Stomach (tissue), 9 donors: ENCODE results near the gene OR2T11. TPM values are rescaled to one million over a fixed set of nuclear protein-coding genes. Genes with fewer than 3 reads are reported as not detected.
A peak's percentile ranks its signal among the peaks of the same experiment; 100 is the strongest.

Experiments used
- DNase-seq, 2 donors: peaks; one replicate each; pipeline versions ENCODE4 v3.0.0 to v3.0.0-alpha.2; 2013 to 2019
- H3K27ac ChIP-seq, 5 donors: fragments of 200-600 bp in 4 of 5; sonication (generic) in 4 of 5; one replicate each; pipeline ENCODE4 v1.5.1; 2013 to 2019; ENCODE audit warnings: mild to moderate bottlenecking in 1 of 5, moderate library complexity in 1 of 5
- H3K27me3 ChIP-seq, 3 donors: fragments of 200-600 bp; sonication (generic); one replicate each; pipeline ENCODE4 v1.5.1; 2017 to 2019; ENCODE audit warnings: mixed run types in 1 of 3
- H3K36me3 ChIP-seq, 4 donors: fragments of 200-600 bp; sonication (generic); 1 replicate in 3 of 4; 2 replicates in 1 of 4; pipeline ENCODE4 v1.5.1; 2016 to 2019
- H3K4me1 ChIP-seq, 4 donors: fragments of 200-600 bp; sonication (generic); one replicate each; pipeline ENCODE4 v1.5.1; 2016 to 2019
- H3K4me3 ChIP-seq, 4 donors: fragments of 200-600 bp; sonication (generic) in 3 of 4; one replicate each; pipeline ENCODE4 v1.5.1; 2016 to 2019; ENCODE audit warnings: mild to moderate bottlenecking in 1 of 4
- H3K9me3 ChIP-seq, 4 donors: fragments of 200-600 bp; sonication (generic); one replicate each; pipeline ENCODE4 v1.5.1; 2016 to 2019
- CTCF ChIP-seq, 7 experiments: fragments of 450-650 bp in 4 of 7; fragments of 200-600 bp in 3 of 7; sonication (generic) in 3 of 7; IDR thresholded peaks; one replicate each; pipeline ENCODE4 v1.5.1; 2016 to 2019; ENCODE audit warnings: antibody characterized with exemption in 7 of 7, control low read depth in 2 of 7, mild to moderate bottlenecking in 1 of 7
- EP300 ChIP-seq: sonication (generic); formaldehyde crosslinking; IDR thresholded peaks from one replicate; pipeline ENCODE4 v1.6.1; 2017; ENCODE audit warnings: antibody characterized with exemption
- POLR2A ChIP-seq, 4 donors: fragments of 450-650 bp; IDR thresholded peaks; one replicate each; pipeline ENCODE4 v1.6.1; 2016; ENCODE audit warnings: antibody characterized with exemption in 4 of 4, control low read depth in 2 of 4, mild to moderate bottlenecking in 1 of 4, moderate library complexity in 1 of 4
- POLR2AphosphoS5 ChIP-seq, 3 donors: sonication (generic); formaldehyde crosslinking; IDR thresholded peaks; one replicate each; pipeline ENCODE4 v1.6.1; 2016; ENCODE audit warnings: antibody characterized with exemption in 3 of 3
- WGBS, 5 donors: extraction: QIAGEN DNeasy Blood & Tissue Kit in 3 of 5; methylation state at CpG; one replicate each; pipeline versions ENCODE4 v1.1.5 to v1.1.7; 2013 to 2018; 5-methylcytosine and 5-hydroxymethylcytosine counted together
- intact Hi-C: fragments of 100-400 bp; cut with DNase I; formaldehyde crosslinking; loops from one replicate; pipeline ENCODE4 v1.15.1; 2023; ENCODE audit warnings: low total_unique reads
- polyA plus RNA-seq, 3 donors: library from polyadenylated mRNA; stranded (reverse); fragments of 200-250 nt; gene quantifications; one replicate each; pipeline ENCODE4 v1.2.3, GENCODE V29; 2013
- total RNA-seq, 5 donors: library from RNA; depleted of rRNA; stranded (reverse); fragments of >200 nt; gene quantifications; one replicate each; pipeline versions ENCODE4 v1.1.0 to v1.2.3, GENCODE V29; 2014 to 2016
- donor health status: healthy with polysubstance abuse.
- donor health status: Bipolar disorder and iron deficiency.
- donor health status: healthy.

The OR2T11 gene
- total and polyA plus RNA-seq, 8 donors = not detected

- no peaks in the 10 kb centered on the region for H3K36me3 ChIP-seq
- TF ChIP-seq POLR2AphosphoS5 (IDR thresholded peaks at IDR 0.05) = no peak
- no peak for TF ChIP-seq POLR2A (IDR thresholded peaks at IDR 0.05)
- TF ChIP-seq EP300 = no peak
- TF ChIP-seq CTCF (IDR thresholded peaks at IDR 0.05) = no peak
- H3K27ac ChIP-seq = no peak overlapping the region
- 75 to 81% (median 79%) methylated on average over 9 of the region's 9 CpGs for WGBS, 5 donors
- DNase-seq = no peak
- H3K27me3 ChIP-seq = no peaks in the 10 kb centered on the region
- no peaks in the 10 kb centered on the region for H3K4me1 ChIP-seq
- H3K9me3 ChIP-seq = no peaks in the 10 kb centered on the region
- intact Hi-C loops = no loop called here
- H3K4me3 ChIP-seq = no peak overlapping the region
These were observed 6.7 kb downstream of the OR2T11 start for GRCh38 chr1:248627971-248628844.

- no peak for TF ChIP-seq EP300
- TF ChIP-seq CTCF (IDR thresholded peaks at IDR 0.05) = no peak
- H3K27me3 ChIP-seq = no peaks in the 10 kb centered on the region
- no peak overlapping the region for H3K4me3 ChIP-seq
- no peaks in the 10 kb centered on the region for H3K36me3 ChIP-seq
- intact Hi-C loops = no loop called here
- H3K4me1 ChIP-seq = no peaks in the 10 kb centered on the region
- DNase-seq = no peak
- WGBS, 5 donors = 72 to 86% (median 78%) methylated on average over 5 of the region's 5 CpGs
- H3K9me3 ChIP-seq = no peaks in the 10 kb centered on the region
- H3K27ac ChIP-seq = no peak overlapping the region
These were observed 8.9 kb downstream of the OR2T11 start for GRCh38 chr1:248625971-248626370.

DNA sequence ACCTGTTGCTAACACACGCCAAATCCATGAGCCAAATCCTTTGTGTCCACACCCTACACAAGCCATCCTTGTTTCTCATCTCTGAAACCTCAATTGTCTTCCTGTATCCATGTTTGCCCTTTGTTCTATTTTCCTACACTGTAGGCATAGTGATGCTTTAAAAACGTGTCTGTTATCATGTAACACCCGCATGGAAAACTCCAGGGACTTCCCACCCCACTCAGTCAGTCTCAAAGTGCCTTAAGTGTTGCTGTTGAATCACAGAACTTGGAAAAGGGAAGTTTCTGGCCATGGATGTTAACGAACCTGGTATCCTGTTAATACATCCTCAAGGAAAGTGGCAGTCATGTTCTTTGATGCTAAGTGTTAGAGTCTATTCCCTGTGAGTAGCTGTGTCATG, 9.7 kb downstream of the OR2T11 start:
- H3K4me1 ChIP-seq = no peaks in the 10 kb centered on the region
- H3K36me3 ChIP-seq = no peaks in the 10 kb centered on the region
- TF ChIP-seq EP300 = no peak
- TF ChIP-seq POLR2AphosphoS5 (IDR thresholded peaks at IDR 0.05) = no peak
- no peak for TF ChIP-seq POLR2A (IDR thresholded peaks at IDR 0.05)
- TF ChIP-seq CTCF (IDR thresholded peaks at IDR 0.05) = no peak
- H3K4me3 ChIP-seq = no peak overlapping the region
- H3K9me3 ChIP-seq = no peaks in the 10 kb centered on the region
- WGBS, 5 donors = 57 to 73% (median 68%) methylated on average over 4 of the region's 4 CpGs
- no peak overlapping the region for H3K27ac ChIP-seq
- H3K27me3 ChIP-seq = no peaks in the 10 kb centered on the region
- no peak for DNase-seq
- intact Hi-C loops = no loop called here

- no peak for TF ChIP-seq POLR2A (IDR thresholded peaks at IDR 0.05)
- peak in 5 of 7 experiments; percentile 24 to 60 (median 57) for TF ChIP-seq CTCF (IDR thresholded peaks at IDR 0.05)
- TF ChIP-seq EP300 = no peak
- H3K36me3 ChIP-seq = no peaks in the 10 kb centered on the region
- 51 to 60% (median 52%) methylated on average over 4 of the region's 4 CpGs for WGBS, 5 donors
These were observed 12.3 kb downstream of the OR2T11 start for GRCh38 chr1:248622570-248623001.

More at GRCh38 chr1:248622570-248623001, 12.3 kb downstream of the OR2T11 start:
- intact Hi-C loops = loop anchor here (5.0 kb wide), 1 partner anchor 185 kb away; no protein-coding TSS in a partner anchor
- Histone ChIP-seq H3K4me1 (no peaks in the 10 kb centered on the region), H3K27ac (no peak overlapping the region), H3K27me3 (no peaks in the 10 kb centered on the region), H3K9me3 (no peaks in the 10 kb centered on the region), H3K4me3 (no peak overlapping the region)
- peak in 1 of 2 donors; percentile 72 for DNase-seq
